ENCODE data around the gene HS3ST5.

The HS3ST5 gene

GRCh38 chr6:114202389-114202788, 140.4 kb downstream of the HS3ST5 start:
- Mint-ChIP-seq H3K36me3 (no peaks in the 10 kb centered on the region), H3K9me3 (peaks cover 6% of the 10 kb centered on the region), H3K27ac (no peak overlapping the region), H3K4me3 (no peak overlapping the region), H3K4me1 (no peaks in the 10 kb centered on the region)
- DNase-seq (ENCODE audit: low spot score in 2 of 2) (no peak), ATAC-seq (no peak)

- Mint-ChIP-seq H3K36me3 (no peaks in the 10 kb centered on the region), H3K4me3 (no peak overlapping the region), H3K27ac (no peak overlapping the region), H3K9me3 (peaks cover 6% of the 10 kb centered on the region), H3K4me1 (no peaks in the 10 kb centered on the region)
- DNase-seq (ENCODE audit: low spot score in 2 of 2) (no peak), ATAC-seq (no peak)
Observed at GRCh38 chr6:114200891-114201290, 141.9 kb downstream of the HS3ST5 start.

- Mint-ChIP-seq H3K27ac (no peak overlapping the region), H3K9me3 (no peaks in the 10 kb centered on the region), H3K4me1 (no peaks in the 10 kb centered on the region), H3K36me3 (no peaks in the 10 kb centered on the region), H3K4me3 (no peak overlapping the region)
- no peak for DNase-seq (ENCODE audit: low spot score in 2 of 2)
- no peak for ATAC-seq
Observed at GRCh38 chr6:114195631-114196403, 147.0 kb downstream of the HS3ST5 start.

- no peak overlapping the region for H3K27ac Mint-ChIP-seq
- no peaks in the 10 kb centered on the region for H3K9me3 Mint-ChIP-seq
- no peak overlapping the region for H3K4me3 Mint-ChIP-seq
- H3K4me1 Mint-ChIP-seq = no peaks in the 10 kb centered on the region
- DNase-seq (ENCODE audit: low spot score in 2 of 2) (no peak), ATAC-seq (no peak)
- no peaks in the 10 kb centered on the region for H3K36me3 Mint-ChIP-seq
Observed at GRCh38 chr6:114195027-114195365, 147.8 kb downstream of the HS3ST5 start.

GRCh38 chr6:114194362-114195026, 148.3 kb downstream of the HS3ST5 start:
- no peaks in the 10 kb centered on the region for H3K4me1 Mint-ChIP-seq
- H3K36me3 Mint-ChIP-seq = no peaks in the 10 kb centered on the region
- ATAC-seq = no peak
- no peak overlapping the region for H3K4me3 Mint-ChIP-seq
- DNase-seq (ENCODE audit: low spot score in 2 of 2) = no peak
- H3K27ac Mint-ChIP-seq = no peak overlapping the region
- no peaks in the 10 kb centered on the region for H3K9me3 Mint-ChIP-seq

GRCh38 chr6:114187563-114187962, 155.3 kb downstream of the HS3ST5 start:
- DNase-seq (ENCODE audit: low spot score in 2 of 2) (no peak), ATAC-seq (no peak)
- H3K4me3 Mint-ChIP-seq = no peak overlapping the region
- no peaks in the 10 kb centered on the region for H3K9me3 Mint-ChIP-seq
- H3K27ac Mint-ChIP-seq = no peak overlapping the region
- H3K4me1 Mint-ChIP-seq = no peaks in the 10 kb centered on the region
- H3K36me3 Mint-ChIP-seq = no peaks in the 10 kb centered on the region

GRCh38 chr6:114181664-114182063, 161.2 kb downstream of the HS3ST5 start:
- H3K36me3 Mint-ChIP-seq = no peaks in the 10 kb centered on the region
- no peaks in the 10 kb centered on the region for H3K9me3 Mint-ChIP-seq
- H3K27ac Mint-ChIP-seq = no peak overlapping the region
- ATAC-seq = no peak
- no peak overlapping the region for H3K4me3 Mint-ChIP-seq
- no peak for DNase-seq (ENCODE audit: low spot score in 2 of 2)
- no peaks in the 10 kb centered on the region for H3K4me1 Mint-ChIP-seq

GRCh38 chr6:114179411-114179810, 163.4 kb downstream of the HS3ST5 start:
- Mint-ChIP-seq H3K4me1 (no peaks in the 10 kb centered on the region), H3K4me3 (no peak overlapping the region)
- ATAC-seq = no peak

GRCh38 chr6:114176726-114177125, 166.1 kb downstream of the HS3ST5 start:
- DNase-seq (ENCODE audit: low spot score in 2 of 2) = no peak
- no peaks in the 10 kb centered on the region for H3K9me3 Mint-ChIP-seq
- no peak overlapping the region for H3K4me3 Mint-ChIP-seq
- H3K36me3 Mint-ChIP-seq = no peaks in the 10 kb centered on the region
- no peaks in the 10 kb centered on the region for H3K4me1 Mint-ChIP-seq
- H3K27ac Mint-ChIP-seq = no peak overlapping the region
- no peak for ATAC-seq

More at GRCh38 chr6:114179411-114179810, 163.4 kb downstream of the HS3ST5 start:
- DNase-seq (ENCODE audit: low spot score in 2 of 2) = no peak
- Mint-ChIP-seq H3K9me3 (no peaks in the 10 kb centered on the region), H3K36me3 (no peaks in the 10 kb centered on the region), H3K27ac (no peak overlapping the region)

GRCh38 chr6:114172576-114173260, 170.1 kb downstream of the HS3ST5 start:
- Mint-ChIP-seq H3K4me1 (no peaks in the 10 kb centered on the region), H3K27ac (no peak overlapping the region), H3K9me3 (no peaks in the 10 kb centered on the region), H3K4me3 (no peak overlapping the region), H3K36me3 (no peaks in the 10 kb centered on the region)
- ATAC-seq (no peak), DNase-seq (ENCODE audit: low spot score in 2 of 2) (no peak)

GRCh38 chr6:114171473-114171872, 171.3 kb downstream of the HS3ST5 start:
- no peaks in the 10 kb centered on the region for H3K4me1 Mint-ChIP-seq
- no peak overlapping the region for H3K27ac Mint-ChIP-seq
- no peak overlapping the region for H3K4me3 Mint-ChIP-seq
- no peaks in the 10 kb centered on the region for H3K36me3 Mint-ChIP-seq
- no peak for DNase-seq (ENCODE audit: low spot score in 2 of 2)
- no peak for ATAC-seq
- no peaks in the 10 kb centered on the region for H3K9me3 Mint-ChIP-seq

GRCh38 chr6:114170958-114171387, 171.8 kb downstream of the HS3ST5 start:
- H3K36me3 Mint-ChIP-seq = no peaks in the 10 kb centered on the region
- no peaks in the 10 kb centered on the region for H3K4me1 Mint-ChIP-seq
- no peak overlapping the region for H3K4me3 Mint-ChIP-seq
- no peak for ATAC-seq
- H3K27ac Mint-ChIP-seq = no peak overlapping the region
- no peak for DNase-seq (ENCODE audit: low spot score in 2 of 2)
- H3K9me3 Mint-ChIP-seq = no peaks in the 10 kb centered on the region

- ATAC-seq (no peak), DNase-seq (ENCODE audit: low spot score in 2 of 2) (no peak)
- H3K4me3 Mint-ChIP-seq = no peak overlapping the region
- H3K4me1 Mint-ChIP-seq = no peaks in the 10 kb centered on the region
- no peaks in the 10 kb centered on the region for H3K36me3 Mint-ChIP-seq
- no peaks in the 10 kb centered on the region for H3K9me3 Mint-ChIP-seq
- H3K27ac Mint-ChIP-seq = no peak overlapping the region
Observed at GRCh38 chr6:114170372-114170771, 172.5 kb downstream of the HS3ST5 start.

- Mint-ChIP-seq H3K9me3 (no peaks in the 10 kb centered on the region), H3K4me3 (no peak overlapping the region), H3K36me3 (no peaks in the 10 kb centered on the region), H3K4me1 (no peaks in the 10 kb centered on the region), H3K27ac (no peak overlapping the region)
- ATAC-seq (no peak), DNase-seq (ENCODE audit: low spot score in 2 of 2) (no peak)
Observed at GRCh38 chr6:114169763-114170162, 173.1 kb downstream of the HS3ST5 start.

- ATAC-seq (no peak), DNase-seq (ENCODE audit: low spot score in 2 of 2) (no peak)
- Mint-ChIP-seq H3K9me3 (no peaks in the 10 kb centered on the region), H3K27ac (no peak overlapping the region), H3K36me3 (no peaks in the 10 kb centered on the region), H3K4me1 (no peaks in the 10 kb centered on the region), H3K4me3 (no peak overlapping the region)
Observed at GRCh38 chr6:114167583-114168576, 174.9 kb downstream of the HS3ST5 start.

Measured in stimulated activated effector memory CD8-positive, alpha-beta T cell treated with anti-CD3 and anti-CD28 coated beads, Interleukin-12 subunit alpha, Interleukin-12 subunit beta, amount 100 ng/mL, for 72 hours (primary cell).